Measurements from ENCODE around the gene CAMTA1.
"Not testable (repeated sequence)": the region's sequence is repeated elsewhere in the genome, so short reads cannot be mapped to it uniquely, and the experiment has no call there.

The CAMTA1 gene

DNA sequence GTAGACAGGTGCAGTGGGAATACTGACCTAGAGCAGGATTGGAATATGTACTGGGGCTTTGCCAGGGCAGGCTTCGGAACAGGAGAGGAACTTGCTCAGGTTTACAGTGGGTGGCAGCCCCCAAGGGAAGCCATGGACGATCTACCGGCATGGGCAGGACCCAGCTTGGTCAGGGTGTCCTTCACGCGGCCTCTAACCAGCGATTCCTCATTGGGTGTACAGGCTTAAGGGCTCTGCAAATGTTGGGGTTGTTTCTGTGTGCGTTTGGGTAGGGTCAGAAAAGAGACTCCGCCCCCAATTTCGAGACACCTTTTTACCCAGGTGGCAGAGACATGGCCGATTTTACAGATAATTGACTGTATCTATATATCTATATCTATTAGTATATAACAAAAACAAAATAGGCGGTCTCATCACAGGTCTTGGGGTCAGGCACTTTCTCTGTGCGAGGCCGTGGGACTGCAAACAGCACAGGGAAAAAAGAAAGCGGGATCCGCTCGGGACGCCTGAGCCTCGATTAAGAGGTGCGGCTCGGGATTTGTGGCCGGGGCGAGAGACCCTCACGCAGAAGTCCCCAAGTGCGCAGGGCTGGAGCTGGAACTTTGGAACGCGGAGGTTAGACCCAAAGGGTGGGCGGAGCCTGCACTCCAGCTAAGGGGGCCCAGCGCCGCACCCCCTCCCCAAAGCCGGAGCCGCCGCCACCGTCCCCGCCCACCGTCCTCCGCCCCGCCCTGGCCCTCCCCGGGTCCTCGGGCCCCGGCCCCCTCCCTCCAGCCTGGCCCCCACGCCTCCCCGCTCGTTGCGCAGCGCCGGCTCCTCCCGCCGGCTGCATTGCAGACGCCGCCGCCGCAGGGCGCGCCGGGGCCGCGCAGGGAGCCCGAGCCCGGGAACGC lies 918.3 kb downstream of the CAMTA1 start:
- DNase-seq = no peak

DNA sequence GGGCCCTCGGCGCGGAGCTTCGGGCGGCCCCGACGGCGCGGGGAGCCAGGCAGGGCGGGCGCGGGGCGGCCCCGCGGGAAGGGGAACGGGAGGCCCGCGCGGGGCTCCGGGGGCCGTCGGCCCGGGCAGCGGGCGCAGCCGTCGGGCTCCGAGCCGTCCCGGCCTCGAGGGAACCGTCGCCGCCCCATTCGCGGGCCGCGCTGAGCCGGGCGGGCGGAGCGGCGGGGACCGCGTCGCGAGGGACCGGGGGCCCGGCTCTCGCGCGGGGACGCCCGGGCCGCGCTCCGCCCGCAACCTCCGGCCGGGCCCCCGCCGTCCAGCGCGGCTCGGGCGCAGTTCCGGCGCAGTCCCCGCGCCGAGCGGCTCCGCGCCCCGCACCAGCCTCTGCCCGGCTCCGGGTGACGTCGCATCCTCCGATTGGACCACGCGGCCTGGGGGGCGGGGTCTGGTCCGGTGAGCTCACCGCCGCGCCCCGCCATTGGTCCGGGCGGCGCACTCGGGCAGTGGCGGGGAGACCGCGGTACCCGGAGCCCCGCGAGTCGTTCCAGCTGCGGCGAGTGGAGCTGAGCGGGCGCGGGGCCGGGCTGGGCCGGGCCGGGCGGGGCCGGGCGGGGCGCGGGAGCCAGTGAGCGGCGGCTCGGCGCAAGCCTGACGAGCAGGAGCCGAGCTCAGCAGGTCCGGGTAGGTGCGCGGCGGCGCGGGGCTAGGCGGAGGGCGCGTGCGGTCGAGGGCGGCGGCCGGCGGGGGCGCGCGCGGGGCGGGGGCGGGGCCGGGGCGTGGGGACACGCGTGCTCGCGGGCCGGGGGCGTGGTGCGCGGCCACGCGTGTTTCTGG lies 919.2 kb downstream of the CAMTA1 start:
- DNase-seq = no peak

DNA sequence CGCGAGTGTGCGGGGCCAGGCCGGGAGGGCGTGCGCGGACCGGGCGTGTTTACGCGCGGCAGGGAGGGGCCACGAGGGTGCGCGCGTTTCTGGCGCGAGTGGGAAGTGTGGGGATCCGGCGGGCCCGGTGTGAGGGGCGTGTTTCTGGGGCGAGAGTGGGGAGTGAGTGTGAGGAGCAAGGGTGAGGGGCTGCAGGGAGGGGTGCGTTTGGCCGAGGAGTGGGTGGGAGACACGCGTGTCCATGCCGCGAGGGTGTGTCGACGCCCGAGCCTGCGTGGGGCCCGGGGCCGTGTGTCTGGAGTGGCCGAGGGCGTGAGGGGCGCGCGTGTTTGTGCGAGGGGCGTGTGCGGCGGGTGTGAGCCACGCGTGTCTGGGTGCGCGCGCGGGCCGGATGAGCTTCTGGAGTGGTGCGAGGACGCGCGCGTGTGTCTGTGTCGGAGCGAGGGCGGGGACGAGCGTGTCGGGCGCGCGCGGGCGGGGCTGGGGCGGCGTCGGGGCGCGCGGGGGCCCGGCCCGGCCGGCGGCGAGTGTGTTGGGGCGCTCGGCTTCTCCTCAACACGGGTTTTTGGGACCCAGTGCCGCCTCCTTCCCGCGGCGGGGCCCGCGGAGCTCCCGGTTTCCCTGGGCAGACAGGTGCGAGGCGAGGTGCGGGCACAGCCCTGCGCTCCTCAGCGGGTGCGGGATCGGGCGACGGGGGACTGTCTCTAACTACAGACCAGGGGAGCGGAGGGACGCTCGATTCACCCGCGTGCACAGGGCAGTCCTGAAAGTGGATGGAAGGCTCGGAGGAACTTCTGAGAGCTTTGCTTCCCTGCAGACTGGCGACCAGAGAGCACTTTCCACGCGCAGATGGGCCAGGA lies 920.0 kb downstream of the CAMTA1 start:
- no peak for DNase-seq

DNA sequence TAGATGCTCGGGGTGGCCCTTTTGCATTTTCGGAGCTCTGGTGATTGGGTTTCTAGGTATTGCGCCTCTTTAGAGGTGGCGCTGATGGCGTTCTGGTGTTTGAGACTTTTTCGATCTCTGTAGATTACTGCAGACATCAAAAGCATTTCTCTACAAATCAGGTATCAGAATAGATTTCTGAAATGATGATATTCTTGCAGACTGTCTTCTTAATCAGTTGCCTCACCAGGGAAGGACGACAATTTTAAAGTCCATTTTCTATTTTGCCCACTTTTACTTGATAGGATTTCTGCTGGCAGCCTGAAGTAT lies 920.6 kb downstream of the CAMTA1 start:
- no peak for DNase-seq

DNA sequence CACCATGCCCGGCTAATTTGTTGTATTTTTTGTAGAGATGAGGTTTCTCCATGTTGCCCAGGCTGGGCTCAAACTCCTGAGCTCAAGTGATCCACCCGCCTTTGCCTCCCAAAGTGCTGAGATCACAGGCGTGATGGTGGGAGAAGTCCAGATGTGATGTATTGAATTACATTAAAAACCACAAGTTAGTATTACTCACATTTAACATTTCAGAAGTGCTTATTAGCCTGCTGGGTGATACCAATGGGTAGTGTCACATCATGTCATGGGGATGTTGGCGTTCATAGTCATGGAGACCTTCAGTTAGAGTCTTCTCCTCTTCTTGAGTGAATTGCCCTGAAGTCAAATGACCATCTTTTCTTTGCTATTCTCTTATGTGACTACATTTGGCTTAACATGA lies 922.3 kb downstream of the CAMTA1 start:
- no peak for DNase-seq

DNA sequence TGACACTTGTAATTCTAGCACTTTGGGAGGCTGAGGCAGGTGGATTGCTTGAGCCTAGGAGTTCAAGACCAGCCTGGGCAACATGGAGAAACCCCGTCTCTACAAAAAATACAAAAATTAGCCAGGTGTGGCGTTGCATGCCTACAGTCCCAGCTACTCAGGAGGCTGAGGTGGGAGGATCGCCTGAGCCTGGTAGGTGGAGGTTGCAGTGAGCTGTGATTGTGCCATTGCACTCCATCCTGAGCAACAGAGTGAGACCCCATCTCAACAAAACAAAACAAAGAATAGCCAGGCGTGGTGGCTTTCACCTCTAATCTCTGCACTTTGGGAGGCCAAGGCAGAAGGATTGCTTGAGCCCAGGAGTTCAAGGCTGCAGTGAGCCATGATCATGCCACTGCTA lies 922.8 kb downstream of the CAMTA1 start:
- not testable (repeated sequence) for DNase-seq

DNA sequence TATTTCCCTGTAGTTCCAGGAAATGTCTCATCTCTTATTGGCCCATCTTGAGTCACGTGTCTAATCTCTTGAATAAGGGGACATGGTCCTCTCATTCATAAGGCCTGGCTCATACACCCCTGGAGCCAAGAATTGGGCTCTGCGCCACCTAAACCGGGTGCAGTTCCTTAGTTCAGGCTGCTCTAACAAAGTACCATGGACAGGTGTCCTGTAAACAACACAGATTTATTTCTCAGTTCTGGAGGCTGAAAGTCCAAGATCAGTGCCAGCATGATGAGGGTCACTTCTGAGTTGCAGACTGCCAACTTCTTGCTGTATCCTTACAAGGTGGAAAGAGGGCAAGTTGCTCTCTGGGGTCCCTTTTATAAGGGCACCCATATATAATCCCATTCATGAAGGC lies 925.6 kb downstream of the CAMTA1 start:
- DNase-seq = no peak

DNA sequence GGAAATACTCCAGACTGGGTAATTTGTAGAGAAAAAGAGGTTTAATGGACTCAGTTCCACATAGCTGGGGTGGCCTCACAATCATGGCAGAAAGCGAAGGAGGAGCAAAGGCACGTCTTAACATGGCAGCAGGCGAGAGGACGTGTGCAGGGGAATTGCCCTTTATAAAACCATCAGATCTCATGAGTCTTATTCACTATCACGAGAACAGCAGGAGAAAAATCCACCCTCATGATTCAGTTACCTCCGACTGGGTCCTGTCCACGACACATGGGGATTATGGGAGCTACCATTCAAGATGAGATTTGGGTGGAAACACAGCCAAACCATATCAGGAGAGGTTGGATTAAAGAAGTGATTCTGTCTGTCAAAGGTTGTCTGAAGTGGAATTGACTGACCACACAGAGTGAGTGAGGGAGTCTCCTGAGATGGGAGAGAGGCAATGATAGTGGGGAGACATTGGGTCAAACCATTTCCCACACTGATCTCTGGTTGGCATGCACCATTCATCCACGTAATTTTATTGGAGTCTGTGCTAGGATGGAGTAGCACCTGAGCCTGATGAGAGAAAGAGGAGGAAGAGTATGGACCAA lies 927.6 kb downstream of the CAMTA1 start:
- no peak for DNase-seq

DNA sequence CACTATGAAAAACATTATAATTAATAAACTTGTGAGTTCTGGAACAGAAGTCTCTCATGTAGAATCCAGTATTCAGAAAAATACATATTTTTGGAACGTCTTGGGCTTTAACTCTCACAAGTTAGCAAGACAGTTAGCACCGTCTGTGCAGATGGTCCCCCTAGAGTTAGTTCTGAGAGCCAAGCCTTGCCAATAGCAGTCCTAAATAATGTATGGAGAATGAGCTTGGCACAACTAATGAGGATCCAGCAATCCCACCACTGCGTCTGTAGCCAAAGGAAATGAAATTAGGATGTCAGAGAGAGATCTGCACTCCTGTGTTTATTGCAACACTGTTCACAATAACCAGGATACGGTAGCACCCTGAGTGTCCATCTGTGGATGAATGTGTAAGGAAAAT lies 931.3 kb downstream of the CAMTA1 start:
- DNase-seq = no peak

DNA sequence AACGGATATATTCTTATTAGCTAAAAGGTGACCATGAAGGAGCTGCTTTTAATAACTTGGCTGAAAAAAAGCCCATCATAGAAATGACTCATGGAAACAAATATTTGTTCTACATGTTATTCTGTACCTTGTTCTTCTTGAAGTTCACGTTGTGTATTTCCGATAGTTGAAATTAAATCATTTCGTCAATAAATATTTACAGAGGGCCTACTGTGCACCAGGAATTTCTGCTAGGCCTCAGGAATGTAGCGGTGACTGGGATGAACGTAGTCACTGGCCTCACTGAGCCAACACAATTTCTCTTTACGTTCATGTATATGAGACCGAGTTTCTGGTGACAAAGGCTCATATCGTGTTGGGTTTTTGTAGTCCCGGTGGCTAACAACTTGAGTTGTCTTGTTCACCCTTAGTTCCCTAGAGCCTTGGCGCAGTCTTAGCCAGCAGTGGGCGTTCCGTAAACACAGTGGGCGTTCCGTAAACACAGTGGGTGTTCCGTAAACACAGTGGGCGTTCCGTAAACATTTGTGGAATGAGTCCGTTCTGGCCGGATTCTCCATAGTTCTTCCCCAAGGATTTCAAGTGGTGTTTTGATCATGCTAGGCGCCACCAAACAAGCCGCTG lies 932.6 kb downstream of the CAMTA1 start:
- DNase-seq = no peak

DNA sequence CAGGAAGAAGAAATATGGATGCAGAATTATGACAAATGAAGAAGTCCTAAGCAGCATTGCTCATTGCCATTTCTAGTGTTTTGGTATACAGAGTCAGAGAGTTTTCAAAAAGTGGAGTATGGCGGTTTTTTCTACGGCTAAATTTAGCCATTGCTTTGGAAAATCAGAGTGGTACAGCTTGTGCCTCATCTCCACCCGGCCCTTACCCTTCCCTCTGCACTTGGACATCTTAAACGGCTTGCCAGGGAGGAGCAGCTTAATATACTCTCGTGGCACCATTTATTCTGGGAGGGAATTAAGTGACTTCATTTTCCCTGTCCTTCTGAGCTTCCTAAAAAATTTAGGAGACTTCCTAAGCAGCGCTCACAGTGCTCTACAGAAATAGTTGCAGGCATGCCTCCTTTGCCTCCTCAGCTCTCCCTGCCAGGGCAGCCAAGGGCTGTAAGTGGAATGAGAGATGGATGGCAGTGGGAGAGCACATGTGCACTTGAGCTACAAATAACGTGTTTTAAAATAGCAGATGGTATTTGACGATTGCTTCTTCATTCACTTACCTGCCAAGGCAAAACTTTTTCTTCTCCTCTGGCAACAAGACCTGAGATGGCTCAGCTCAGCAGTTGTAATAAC lies 934.3 kb downstream of the CAMTA1 start:
- DNase-seq = no peak

DNA sequence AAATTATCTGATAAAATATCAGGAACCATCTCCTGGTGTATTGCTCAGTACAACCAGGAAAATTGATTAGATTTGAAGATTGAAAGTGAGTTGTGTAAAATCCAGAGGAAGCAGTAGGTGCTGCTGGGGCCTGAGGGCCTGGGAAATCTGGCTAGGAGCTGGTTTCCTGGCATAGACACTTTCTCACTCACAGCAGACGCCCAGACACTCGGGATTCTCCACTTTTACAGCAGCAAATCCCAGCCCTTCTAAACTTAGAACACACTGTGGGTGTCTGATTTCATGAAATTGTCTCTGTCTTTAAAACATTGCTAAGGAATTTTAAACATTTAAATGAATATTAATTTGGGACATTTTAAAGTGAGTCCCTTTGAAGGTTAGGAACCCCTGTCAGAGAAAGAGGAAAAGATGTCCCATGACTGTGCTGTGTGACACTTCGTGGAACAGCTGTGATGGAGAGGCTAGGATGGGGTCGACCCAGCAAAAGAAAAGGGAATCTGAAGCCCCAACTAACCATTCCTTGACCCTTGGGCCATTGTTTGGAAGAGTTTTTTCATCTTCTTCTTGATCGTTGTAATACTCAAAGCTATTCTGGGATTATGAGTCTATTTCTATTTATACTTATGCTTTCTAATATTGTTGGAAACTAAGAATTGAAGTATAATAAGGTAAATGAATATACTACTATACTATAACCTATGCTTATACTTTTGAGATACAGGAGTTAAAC lies 936.9 kb downstream of the CAMTA1 start:
- no peak for DNase-seq

DNA sequence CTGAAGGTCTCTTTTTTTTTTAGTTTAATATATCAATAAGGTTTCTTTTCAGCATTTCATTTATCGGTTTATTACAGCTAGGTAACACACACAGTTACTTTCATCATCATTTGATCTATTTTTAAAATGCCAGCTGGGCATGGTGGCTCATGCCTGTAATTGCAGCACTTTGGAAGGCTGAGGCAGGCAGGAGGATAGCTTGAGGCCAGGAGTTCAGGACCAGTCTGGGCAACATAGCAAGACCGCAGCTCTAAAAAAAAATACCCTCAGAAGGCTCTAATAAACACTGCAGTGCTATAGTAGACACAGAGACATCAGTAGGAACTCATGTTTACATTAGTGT lies 937.4 kb downstream of the CAMTA1 start:
- no peak for DNase-seq

DNA sequence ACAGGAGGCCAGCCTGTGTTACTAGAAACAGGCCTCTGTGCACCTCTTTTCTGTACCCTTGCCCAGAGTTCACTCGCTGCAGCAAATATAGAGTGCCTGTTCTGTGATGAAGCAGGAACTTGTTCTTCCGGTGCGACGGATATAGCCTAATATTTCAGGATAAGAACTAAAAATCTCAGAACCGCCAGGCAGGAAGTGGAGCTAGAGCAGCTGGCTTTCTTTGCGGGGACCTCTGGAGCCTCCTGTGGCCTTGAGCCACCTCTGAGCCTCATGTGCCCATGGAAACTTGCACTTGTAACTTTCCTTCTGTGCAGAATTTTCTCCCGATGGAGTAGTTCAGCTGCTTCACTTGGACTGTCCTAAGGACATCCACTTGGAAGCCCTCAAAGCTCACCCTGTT lies 941.4 kb downstream of the CAMTA1 start:
- no peak for DNase-seq

DNA sequence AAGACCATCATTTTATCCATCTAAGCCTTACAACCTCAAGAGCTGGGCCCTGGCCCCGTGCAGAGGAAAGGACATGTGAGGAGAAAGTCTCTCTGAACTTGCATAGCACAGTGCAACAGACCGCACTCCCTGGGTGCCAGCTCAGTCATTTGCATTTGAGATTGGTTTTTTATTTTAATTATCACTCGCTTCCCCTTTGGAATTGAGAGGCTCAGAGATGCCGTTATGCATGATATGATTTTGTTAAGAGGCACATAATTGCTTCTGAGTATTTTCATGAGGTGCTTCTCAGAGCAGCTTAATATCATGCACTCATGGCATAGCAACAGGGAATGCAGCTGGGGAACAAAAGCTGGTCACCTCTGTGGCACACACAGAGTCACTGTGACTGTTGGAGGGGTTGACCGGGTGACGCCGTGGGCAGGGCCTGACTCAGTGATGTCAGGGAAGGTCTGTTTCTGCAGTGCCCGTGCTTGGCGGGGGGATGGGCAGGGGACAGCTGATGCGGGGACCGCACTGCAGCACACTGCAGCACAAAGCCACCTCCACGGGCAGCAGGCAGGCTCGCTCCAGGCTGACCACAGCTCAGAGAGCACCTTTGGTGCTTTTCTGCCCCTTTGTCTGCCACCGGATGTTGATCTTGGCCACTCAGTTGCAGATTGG lies 942.7 kb downstream of the CAMTA1 start:
- no peak for DNase-seq

DNA sequence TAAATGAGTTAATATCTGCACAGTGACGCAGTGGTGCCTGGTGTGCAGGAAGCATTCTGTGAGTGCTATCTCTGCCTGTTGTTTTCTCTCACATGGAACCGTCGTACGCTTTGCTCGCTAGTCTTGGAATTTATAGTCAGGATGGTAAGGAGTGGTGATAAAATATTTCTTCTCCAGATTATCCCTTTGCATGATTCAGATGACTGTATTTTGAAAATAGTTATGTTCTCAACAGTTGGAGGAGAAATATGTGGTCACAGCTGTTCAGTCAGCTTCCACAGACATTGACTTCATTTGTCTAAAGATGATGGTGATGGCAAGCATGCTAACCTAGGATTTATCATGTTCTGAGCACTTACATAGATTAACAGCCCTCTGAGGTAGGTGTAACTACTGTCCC lies 944.5 kb downstream of the CAMTA1 start:
- DNase-seq = no peak

DNA sequence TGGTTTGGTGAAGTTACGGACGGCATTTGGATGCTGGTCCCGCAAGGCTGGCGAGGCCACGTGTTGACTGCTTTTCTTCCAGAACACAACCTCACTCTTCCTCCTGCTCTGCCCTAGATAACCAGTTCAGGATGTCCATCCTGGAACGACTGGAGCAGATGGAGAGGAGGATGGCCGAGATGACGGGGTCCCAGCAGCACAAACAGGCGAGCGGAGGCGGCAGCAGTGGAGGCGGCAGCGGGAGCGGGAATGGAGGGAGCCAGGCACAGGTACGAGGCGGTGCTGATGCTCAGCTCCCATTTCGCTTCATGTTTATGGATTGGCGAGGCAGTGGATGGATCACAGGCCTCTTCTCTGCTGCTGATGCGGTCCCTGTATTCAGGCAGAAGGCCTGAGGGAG lies 947.1 kb downstream of the CAMTA1 start:
- no peak for DNase-seq

DNA sequence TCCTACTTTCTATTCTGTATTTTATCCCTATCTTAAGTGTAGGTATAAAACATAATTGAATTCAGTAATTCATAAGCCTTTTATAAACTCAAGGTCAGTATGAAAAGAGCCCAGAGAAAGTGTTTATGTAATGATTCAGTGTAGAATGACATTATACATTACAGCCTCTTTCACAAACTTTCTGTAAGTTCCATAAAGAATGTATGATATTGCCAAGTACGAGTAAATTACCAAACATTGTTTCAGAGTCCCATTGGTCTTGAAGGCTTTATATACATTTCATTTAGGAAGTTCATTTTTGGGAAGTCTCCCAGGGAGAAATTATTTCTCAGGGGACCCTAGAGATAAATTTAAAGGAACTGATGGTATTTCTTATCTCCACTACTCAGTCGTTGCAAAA lies 948.0 kb downstream of the CAMTA1 start:
- no peak for DNase-seq

DNA sequence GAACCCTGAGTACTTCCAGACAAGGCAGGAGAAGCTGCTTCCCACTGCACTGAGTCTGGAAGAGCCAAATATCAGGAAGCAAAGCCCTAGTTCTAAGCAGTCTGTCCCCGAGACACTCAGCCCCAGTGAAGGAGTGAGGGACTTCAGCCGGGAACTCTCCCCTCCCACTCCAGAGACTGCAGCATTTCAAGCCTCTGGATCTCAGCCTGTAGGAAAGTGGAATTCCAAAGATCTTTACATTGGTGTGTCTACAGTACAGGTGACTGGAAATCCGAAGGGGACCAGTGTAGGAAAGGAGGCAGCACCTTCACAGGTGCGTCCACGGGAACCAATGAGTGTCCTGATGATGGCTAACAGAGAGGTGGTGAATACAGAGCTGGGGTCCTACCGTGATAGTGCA lies 952.8 kb downstream of the CAMTA1 start:
- DNase-seq = no peak

DNA sequence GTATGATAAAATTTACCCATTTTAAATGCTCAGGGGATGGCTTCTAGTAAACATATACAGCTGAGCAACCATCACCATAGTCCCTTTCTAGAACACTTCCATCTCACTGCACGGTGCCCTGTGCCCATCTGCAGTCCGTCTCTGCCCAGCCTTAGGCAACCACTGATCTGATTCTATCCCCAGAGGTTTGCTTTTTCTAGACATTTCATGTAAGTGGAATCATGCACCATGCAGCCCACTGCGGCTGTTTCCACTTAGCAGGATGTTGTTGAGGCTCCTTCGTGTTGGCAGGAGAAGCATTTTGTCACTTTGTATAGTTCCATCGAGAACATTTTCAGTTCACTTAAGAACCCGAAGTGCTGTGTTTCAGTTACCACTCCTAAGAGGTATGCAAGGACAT lies 958.1 kb downstream of the CAMTA1 start:
- DNase-seq = no peak

DNA sequence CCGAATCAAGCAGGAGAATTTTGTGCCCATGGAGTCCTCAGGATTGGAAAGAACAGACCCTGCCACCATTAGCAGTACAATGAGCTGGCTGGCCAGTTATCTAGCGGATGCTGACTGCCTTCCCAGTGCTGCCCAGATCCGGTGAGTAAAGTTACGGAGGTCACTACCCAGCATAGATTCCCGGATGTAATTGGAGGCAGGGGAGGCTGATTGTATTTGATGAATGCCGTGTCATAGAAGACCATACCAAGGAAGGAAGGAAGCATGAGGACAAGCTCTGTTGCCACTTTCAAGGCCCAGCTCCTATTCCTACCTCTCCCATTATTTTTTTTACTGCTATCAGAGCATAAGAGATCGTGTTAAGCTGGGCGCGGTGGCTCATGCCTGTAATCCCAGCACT lies 959.6 kb downstream of the CAMTA1 start:
- no peak for DNase-seq
